H1 (cell line): ENCODE data around the gene B9D1. TPM values are rescaled to one million over a fixed set of nuclear protein-coding genes. Genes with fewer than 3 reads are reported as not detected.

Experiments used
- CEBPB ChIP-seq: IDR thresholded peaks from 2 replicates; pipeline ENCODE4 v1.6.1; 2012; ENCODE audit warnings: low read depth, low read length
- GTF2F1 ChIP-seq: IDR thresholded peaks from 2 replicates; pipeline ENCODE4 v1.6.1; 2012; ENCODE audit warnings: low read depth, low read length, improper control_type of control experiment, borderline replicate concordance
- JUN ChIP-seq: IDR thresholded peaks from 2 replicates; pipeline ENCODE4 v1.6.1; 2011; ENCODE audit warnings: low read depth, mild to moderate bottlenecking, improper control_type of control experiment, low read length
- SAP30 ChIP-seq: fragments of 300-600 bp; sonication (generic); IDR thresholded peaks from 2 replicates; pipeline ENCODE4 v1.7.1; 2012; ENCODE audit warnings: low read length, moderate library complexity, mild to moderate bottlenecking, inconsistent platforms; ENCODE audit not compliant: insufficient read depth, insufficient replicate concordance
- SP2 ChIP-seq: IDR thresholded peaks from 2 replicates; pipeline ENCODE4 v1.6.1; 2012; ENCODE audit warnings: mild to moderate bottlenecking, low read length, inconsistent platforms
- ZNF274 ChIP-seq: IDR thresholded peaks from 2 replicates; pipeline ENCODE4 v1.7.0; 2012; ENCODE audit warnings: low read length, borderline replicate concordance; ENCODE audit errors: extremely low read depth
- polyA plus RNA-seq, 7 experiments: library from polyadenylated mRNA; depleted of rRNA in 3 of 7; stranded (reverse) in 5 of 7; unstranded in 2 of 7; fragments of >200 nt in 5 of 7; fragments of 200-250 nt in 2 of 7; gene quantifications; 1 replicate in 5 of 7; 2 replicates in 1 of 7; 4 replicates in 1 of 7; pipeline versions ENCODE4 v1.2.1 to v1.2.3, GENCODE V29; 2011 to 2013; ENCODE audit warnings: missing spikeins in 2 of 7, mixed read lengths in 2 of 7
- total RNA-seq: library from RNA; stranded (reverse); fragmentation: NEBNext Ultra II Directional; extraction: Animal tissue kit (Norgen Biotek cat#: 25700); gene quantifications from 2 replicates; pipeline ENCODE4 v1.2.1, GENCODE V29; 2021

Gene B9D1
- total and polyA plus RNA-seq, 2 of the 8 experiments (the other 6 are each of a cell fraction or from before 2014, with no cell fraction given) = 24.6 to 65.7 TPM

DNA sequence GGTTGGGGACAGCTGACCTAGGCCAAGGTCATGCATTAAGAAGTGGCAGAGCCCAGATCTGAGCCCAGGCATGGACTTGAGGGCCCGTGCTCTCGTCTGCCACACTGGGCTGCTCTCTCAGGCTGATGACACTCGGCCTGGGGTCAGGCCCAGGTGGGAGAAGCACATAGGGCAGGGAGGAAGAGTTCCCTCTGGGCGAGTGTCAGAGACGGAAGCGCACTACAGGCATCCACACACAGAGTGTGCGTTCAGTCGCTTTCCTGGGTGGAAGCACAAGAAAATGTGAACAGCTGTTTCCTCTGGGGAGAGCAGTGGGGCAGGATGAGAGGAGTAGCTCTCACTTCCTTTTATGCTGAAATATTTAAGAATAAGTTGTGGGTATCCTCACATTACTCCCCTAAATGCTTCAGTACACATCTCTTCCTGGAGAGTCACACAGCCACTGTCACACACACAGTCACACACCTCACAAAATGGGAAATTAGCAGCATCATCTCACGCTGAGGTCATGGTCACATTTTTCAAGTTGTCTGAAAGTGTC, 59.7 kb downstream of the B9D1 start (continued):
- no peak for TF ChIP-seq SAP30
- no peak for TF ChIP-seq JUN
- no peak for TF ChIP-seq SP2
- no peak for TF ChIP-seq CEBPB
- TF ChIP-seq ZNF274 = no peak
- no peak for TF ChIP-seq GTF2F1
